ENCODE measurements around the gene DIS3.
"Not testable (repeated sequence)": the region's sequence is repeated elsewhere in the genome, so short reads cannot be mapped to it uniquely, and the experiment has no call there.

The DIS3 gene

GRCh38 chr13:72820156-72820897 is 38.6 kb upstream of the DIS3 start:
- H3K4me3 ChIP-seq (ENCODE audit: low read depth, low read length): no peak overlapping the region
- DNase-seq: no peak
- no peak overlapping the region for H3K27ac ChIP-seq
- no peak for TF ChIP-seq CTCF (IDR thresholded peaks at IDR 0.05; ENCODE audit: low read depth, low read length)
- peaks cover 7% of the 10 kb centered on the region for H3K36me3 ChIP-seq
- no peaks in the 10 kb centered on the region for H3K9me3 ChIP-seq (ENCODE audit: severe bottlenecking)
- H3K27me3 ChIP-seq (ENCODE audit: insufficient read depth, low read depth, severe bottlenecking): no peaks in the 10 kb centered on the region

GRCh38 chr13:72808917-72809500 is 27.3 kb upstream of the DIS3 start:
- H3K36me3 ChIP-seq: peaks cover 10% of the 10 kb centered on the region
- DNase-seq: no peak
- H3K27me3 ChIP-seq (ENCODE audit: insufficient read depth, low read depth, severe bottlenecking): no peaks in the 10 kb centered on the region
- no peak overlapping the region for H3K27ac ChIP-seq
- no peak for TF ChIP-seq CTCF (IDR thresholded peaks at IDR 0.05; ENCODE audit: low read depth, low read length)
- H3K9me3 ChIP-seq (ENCODE audit: severe bottlenecking): no peaks in the 10 kb centered on the region
- H3K4me3 ChIP-seq (ENCODE audit: low read depth, low read length): no peak overlapping the region

GRCh38 chr13:72806514-72806913 is 24.8 kb upstream of the DIS3 start:
- H3K27me3 ChIP-seq (ENCODE audit: insufficient read depth, low read depth, severe bottlenecking); DNase-seq; H3K4me3 ChIP-seq (ENCODE audit: low read depth, low read length); H3K27ac ChIP-seq; H3K9me3 ChIP-seq (ENCODE audit: severe bottlenecking): not testable (repeated sequence)
- peaks cover 11% of the 10 kb centered on the region for H3K36me3 ChIP-seq

- TF ChIP-seq CTCF (IDR thresholded peaks at IDR 0.05; ENCODE audit: low read depth, low read length): no peak
- no peaks in the 10 kb centered on the region for H3K9me3 ChIP-seq (ENCODE audit: severe bottlenecking)
- no peaks in the 10 kb centered on the region for H3K27me3 ChIP-seq (ENCODE audit: insufficient read depth, low read depth, severe bottlenecking)
- no peak overlapping the region for H3K4me3 ChIP-seq (ENCODE audit: low read depth, low read length)
- no peak for DNase-seq
- H3K27ac ChIP-seq: no peak overlapping the region
- H3K36me3 ChIP-seq: peaks cover 13% of the 10 kb centered on the region
Measured at GRCh38 chr13:72805676-72806346, 24.1 kb upstream of the DIS3 start.

- H3K27ac ChIP-seq: no peak overlapping the region
- no peak for TF ChIP-seq CTCF (IDR thresholded peaks at IDR 0.05; ENCODE audit: low read depth, low read length)
- peaks cover 13% of the 10 kb centered on the region for H3K36me3 ChIP-seq
- no peaks in the 10 kb centered on the region for H3K27me3 ChIP-seq (ENCODE audit: insufficient read depth, low read depth, severe bottlenecking)
- DNase-seq: no peak
- H3K4me3 ChIP-seq (ENCODE audit: low read depth, low read length): no peak overlapping the region
- H3K9me3 ChIP-seq (ENCODE audit: severe bottlenecking): no peaks in the 10 kb centered on the region
Measured at GRCh38 chr13:72804301-72804700, 22.6 kb upstream of the DIS3 start.

GRCh38 chr13:72798817-72799216 is 17.1 kb upstream of the DIS3 start:
- Histone ChIP-seq H3K4me3 (ENCODE audit: low read depth, low read length) (no peak overlapping the region), H3K9me3 (ENCODE audit: severe bottlenecking) (no peaks in the 10 kb centered on the region), H3K36me3 (peaks cover 29% of the 10 kb centered on the region), H3K27ac (no peak overlapping the region), H3K27me3 (ENCODE audit: insufficient read depth, low read depth, severe bottlenecking) (no peaks in the 10 kb centered on the region)
- no peak for TF ChIP-seq CTCF (IDR thresholded peaks at IDR 0.05; ENCODE audit: low read depth, low read length)
- no peak for DNase-seq
